H1 (cell line): ENCODE results near the gene APBA2.

Experiments used
- CBX8 ChIP-seq: fragments of 300-800, 300-1000 bp; sonication (generic); IDR thresholded peaks from 2 replicates; pipeline ENCODE4 v1.7.1; 2016; ENCODE audit warnings: low read depth, low read length, borderline replicate concordance
- CHD1 ChIP-seq: IDR thresholded peaks from 2 replicates; pipeline ENCODE4 v1.6.1; 2012; ENCODE audit warnings: low read depth, low read length, improper control_type of control experiment
- CHD2 ChIP-seq: IDR thresholded peaks from 2 replicates; pipeline ENCODE4 v1.6.1; 2012; ENCODE audit warnings: low read length, improper control_type of control experiment
- CTCF ChIP-seq, 3 experiments: IDR thresholded peaks; 1 replicate in 2 of 3; 2 replicates in 1 of 3; pipeline versions ENCODE4 v1.5.1 to v1.6.1; 2011; ENCODE audit warnings: low read length in 3 of 3, mild to moderate bottlenecking in 3 of 3, inconsistent platforms in 2 of 3, low read depth in 1 of 3, moderate library complexity in 1 of 3; ENCODE audit not compliant: insufficient read depth in 1 of 3; ENCODE audit errors: control extremely low read depth in 1 of 3
- GTF2F1 ChIP-seq: IDR thresholded peaks from 2 replicates; pipeline ENCODE4 v1.6.1; 2012; ENCODE audit warnings: low read depth, low read length, improper control_type of control experiment, borderline replicate concordance
- HDAC2 ChIP-seq, 2 experiments: fragments of 300-600 bp in 1 of 2; sonication (generic) in 1 of 2; IDR thresholded peaks; 2 replicates each; pipeline ENCODE4 v1.6.1; 2011 to 2012; ENCODE audit warnings: low read depth in 2 of 2, low read length in 2 of 2, mild to moderate bottlenecking in 2 of 2, moderate library complexity in 2 of 2, borderline replicate concordance in 1 of 2, inconsistent platforms in 1 of 2
- HDAC6 ChIP-seq: IDR thresholded peaks from one replicate; pipeline ENCODE4 v1.7.1; 2012; ENCODE audit warnings: low read depth, mild to moderate bottlenecking, inconsistent platforms, low read length, moderate library complexity
- JUND ChIP-seq: IDR thresholded peaks from 2 replicates; pipeline ENCODE4 v1.6.1; 2011; ENCODE audit warnings: mild to moderate bottlenecking, improper control_type of control experiment, low read length
- POLR2A ChIP-seq, 2 experiments: IDR thresholded peaks; 1 replicate in 1 of 2; 2 replicates in 1 of 2; pipeline ENCODE4 v1.6.1; 2011; ENCODE audit warnings: low read depth in 2 of 2, low read length in 2 of 2, mild to moderate bottlenecking in 2 of 2; ENCODE audit errors: control extremely low read depth in 1 of 2
- POLR2AphosphoS5 ChIP-seq: IDR thresholded peaks from 2 replicates; pipeline ENCODE4 v1.6.1; 2011; ENCODE audit warnings: low read depth, low read length
- RFX5 ChIP-seq: IDR thresholded peaks from 2 replicates; pipeline ENCODE4 v1.6.1; 2011; ENCODE audit warnings: low read depth, low read length, improper control_type of control experiment, borderline replicate concordance
- SUZ12 ChIP-seq: fragments of 200-600 bp; sonication (generic); IDR thresholded peaks from 2 replicates; pipeline ENCODE4 v1.6.1; 2012; ENCODE audit warnings: mild to moderate bottlenecking, inconsistent platforms, low read length, moderate library complexity, mixed read lengths
- TAF1 ChIP-seq: IDR thresholded peaks from 2 replicates; pipeline ENCODE4 v1.6.1; 2011; ENCODE audit warnings: mild to moderate bottlenecking, low read depth, low read length
- USF2 ChIP-seq: IDR thresholded peaks from 2 replicates; pipeline ENCODE4 v1.6.1; 2011; ENCODE audit warnings: low read length, improper control_type of control experiment

- TF ChIP-seq CTCF (IDR thresholded peaks at IDR 0.05; ENCODE audit: control extremely low read depth in 1 of 3, insufficient read depth in 1 of 3, low read depth in 1 of 3, low read length in 3 of 3) (peak in 2 of 3 experiments; percentile 88 to 94; a peak in 3 of 4 replicates), CHD1 (no peak), GTF2F1 (0 out of 2 replicates have a peak, but pooled peaks have one; percentile 30), HDAC2 (IDR thresholded peaks at IDR 0.05; ENCODE audit: borderline replicate concordance in 1 of 2, low read depth in 2 of 2, low read length in 2 of 2) (peak; percentile 50 to 87; a peak in 2 of 4 replicates), POLR2A (IDR thresholded peaks at IDR 0.05; ENCODE audit: control extremely low read depth in 1 of 2, low read depth in 2 of 2, low read length in 2 of 2) (no peak), CHD2 (no peak), USF2 (no peak), POLR2AphosphoS5 (no peak), SUZ12 (no peak), RFX5 (no peak), CBX8 (no peak), JUND (no peak), TAF1 (no peak), HDAC6 (no peak)
Observed at GRCh38 chr15:29103824-29104565, 218.2 kb downstream of the APBA2 start.
